AG04450 (cell line): ENCODE measurements around the gene DAPL1. TPM values are rescaled to one million over a fixed set of nuclear protein-coding genes. Genes with fewer than 3 reads are reported as not detected.

Source experiments
- CTCF ChIA-PET: fragments of 300-600, 350-600 bp; formaldehyde crosslinking; extraction: SDS; loops from one replicate; lab custom pipeline; 2022; ENCODE audit warnings: antibody characterized with exemption, inconsistent platforms; lab: Charles Lee
- POLR2A ChIA-PET: fragments of 350-600 bp; formaldehyde crosslinking; extraction: SDS; loops from one replicate; lab custom pipeline; 2021; ENCODE audit warnings: antibody characterized with exemption, inconsistent platforms; lab: Yijun Ruan, JAX
- DNase-seq: peaks from one replicate; pipeline ENCODE4 v3.0.0-alpha.2; 2011; ENCODE audit warnings: low read depth, low spot score
- H3K27ac ChIP-seq: one replicate; pipeline ENCODE4 v1.5.1; 2012; ENCODE audit warnings: low read depth, low read length, control low read depth
- H3K27me3 ChIP-seq: one replicate; pipeline ENCODE4 v1.6.0; 2012; ENCODE audit warnings: low read length; ENCODE audit not compliant: control insufficient read depth, insufficient read depth
- H3K4me3 ChIP-seq: 2 replicates; pipeline ENCODE4 v1.5.1; 2011; ENCODE audit warnings: mild to moderate bottlenecking, low read depth, low read length, control low read depth
- H3K9me3 ChIP-seq: 2 replicates; pipeline ENCODE4 v1.5.1; 2012; ENCODE audit warnings: low read length; ENCODE audit not compliant: control insufficient read depth, insufficient read depth
- CTCF ChIP-seq: IDR thresholded peaks from 2 replicates; pipeline ENCODE4 v1.5.1; 2011; ENCODE audit warnings: low read depth, low read length, control low read depth, inconsistent platforms
- polyA plus RNA-seq: library from polyadenylated mRNA; depleted of rRNA; stranded (reverse); fragments of >200 nt; gene quantifications from 2 replicates; pipeline ENCODE4 v1.2.3, GENCODE V29; 2011

The DAPL1 gene
- polyA plus RNA-seq, 1 experiment = not detected

GRCh38 chr2:158748926-158749590 lies 46.1 kb upstream of the DAPL1 start:
- H3K9me3 ChIP-seq = no peaks in the 10 kb centered on the region
- ChIA-PET CTCF (interaction anchor here (0.5 to 2.2 kb wide), 3 partner anchors 12 to 725 kb away, joined by 7 to 13 read pairs (median 12); no protein-coding TSS in a partner anchor), POLR2A (no interaction called here)
- H3K27me3 ChIP-seq = peaks cover 23% of the 10 kb centered on the region
- no peak for TF ChIP-seq CTCF
- no peak for DNase-seq
- no peak overlapping the region for H3K27ac ChIP-seq
- H3K4me3 ChIP-seq = no peak overlapping the region

- no peak for DNase-seq
- CTCF ChIA-PET = interaction anchor here (0.9 to 7.6 kb wide), 2 partner anchors 287 to 727 kb away, joined by 4 to 177 read pairs; no protein-coding TSS in a partner anchor
- no peak overlapping the region for H3K27ac ChIP-seq
- TF ChIP-seq CTCF = no peak
- POLR2A ChIA-PET = no interaction called here
- no peaks in the 10 kb centered on the region for H3K9me3 ChIP-seq
- H3K27me3 ChIP-seq = peaks cover 17% of the 10 kb centered on the region
- no peak overlapping the region for H3K4me3 ChIP-seq
Observed at GRCh38 chr2:158750458-158751125, 44.5 kb upstream of the DAPL1 start.

- ChIA-PET CTCF (interaction anchor here (0.5 to 7.6 kb wide), 87 partner anchors 8 to 1452 kb away, joined by 3 to 177 read pairs (median 4); partner anchors contain the start of genes CCDC148 and PKP4), POLR2A (no interaction called here)
- no peaks in the 10 kb centered on the region for H3K9me3 ChIP-seq
- no peak overlapping the region for H3K27ac ChIP-seq
- peak; percentile 30 for DNase-seq
- peak; percentile 93 for TF ChIP-seq CTCF
- H3K4me3 ChIP-seq = peak overlapping the region; percentile 21; the same call in 1 of the 2 replicates
- peaks cover 10% of the 10 kb centered on the region for H3K27me3 ChIP-seq
Observed at GRCh38 chr2:158753641-158754611, 41.2 kb upstream of the DAPL1 start.

GRCh38 chr2:158755310-158756087 lies 39.6 kb upstream of the DAPL1 start:
- TF ChIP-seq CTCF = peak; percentile 29
- POLR2A ChIA-PET = no interaction called here
- Histone ChIP-seq H3K9me3 (no peaks in the 10 kb centered on the region), H3K27ac (no peak overlapping the region), H3K27me3 (peaks cover 10% of the 10 kb centered on the region), H3K4me3 (no peak overlapping the region)
- CTCF ChIA-PET = interaction anchor here (0.5 to 7.6 kb wide), 15 partner anchors 10 to 732 kb away, joined by 3 to 177 read pairs (median 7); partner anchors contain the start of genes CCDC148 and PKP4
- no peak for DNase-seq
